Germinal center (tissue), 1 donor: ENCODE results near the gene ABCD1.

Source experiments
- DNase-seq: peaks from one replicate; pipeline ENCODE4 v3.0.0; 2012; ENCODE audit warnings: mixed read lengths, low spot score

Gene ABCD1

GRCh38 chrX:153774576-153775292, 50.1 kb downstream of the ABCD1 start:
- no peak for DNase-seq

- no peak for DNase-seq
Measured at GRCh38 chrX:153775293-153776119, 50.9 kb downstream of the ABCD1 start.

GRCh38 chrX:153776120-153776599, 51.5 kb downstream of the ABCD1 start:
- DNase-seq = no peak

- DNase-seq = no peak
Measured at GRCh38 chrX:153776611-153777045, 52.0 kb downstream of the ABCD1 start.

GRCh38 chrX:153777261-153778090, 52.8 kb downstream of the ABCD1 start:
- DNase-seq = no peak

GRCh38 chrX:153778181-153778580, 53.5 kb downstream of the ABCD1 start:
- no peak for DNase-seq

- DNase-seq = no peak
Measured at GRCh38 chrX:153778684-153779101, 54.0 kb downstream of the ABCD1 start.

- no peak for DNase-seq
Measured at GRCh38 chrX:153779891-153780677, 55.4 kb downstream of the ABCD1 start.

GRCh38 chrX:153780678-153781427, 56.2 kb downstream of the ABCD1 start, which contains the start of gene SRPK3:
TSS of gene SRPK3 (plus strand) at chrX:153781041. CDS start at chrX:153781087, 46 bp downstream.
- DNase-seq = no peak

GRCh38 chrX:153781428-153782047, 56.9 kb downstream of the ABCD1 start:
- DNase-seq = no peak

GRCh38 chrX:153782313-153782712, 57.7 kb downstream of the ABCD1 start:
- no peak for DNase-seq

- no peak for DNase-seq
Measured at GRCh38 chrX:153782871-153783270, 58.2 kb downstream of the ABCD1 start.

GRCh38 chrX:153783378-153784013, 58.8 kb downstream of the ABCD1 start:
- DNase-seq = no peak

GRCh38 chrX:153784325-153784967, 59.8 kb downstream of the ABCD1 start:
- DNase-seq = no peak

- no peak for DNase-seq
Measured at GRCh38 chrX:153786669-153787068, 62.0 kb downstream of the ABCD1 start.

- no peak for DNase-seq
Measured at GRCh38 chrX:153789654-153790053, 65.0 kb downstream of the ABCD1 start.

GRCh38 chrX:153791104-153791852, 66.6 kb downstream of the ABCD1 start:
- DNase-seq = no peak

GRCh38 chrX:153792368-153792767, 67.7 kb downstream of the ABCD1 start:
- DNase-seq = no peak
